ENCODE data around the gene COBL. TPM values are rescaled to one million over a fixed set of nuclear protein-coding genes. Genes with fewer than 3 reads are reported as not detected.

The COBL gene
- total RNA-seq, 1 experiment from 2014 or later, result 63.6 TPM

- ChIA-PET POLR2A (no interaction called here), CTCF (no interaction called here)
- Histone ChIP-seq H3K4me3 (ENCODE audit: low read depth, low read length) (no peak overlapping the region), H3K4me1 (no peaks in the 10 kb centered on the region), H3K9me3 (no peaks in the 10 kb centered on the region), H3K27me3 (replicated peaks; ENCODE audit: control insufficient read depth, insufficient read depth, low read length) (no peaks in the 10 kb centered on the region), H3K36me3 (ENCODE audit: control insufficient read depth, insufficient read depth, low read length) (no peaks in the 10 kb centered on the region; the same call in 1 of the 2 replicates)
- DNase-seq, result no peak
- H3K27ac Mint-ChIP-seq (ENCODE audit: unreplicated experiment), result no peak overlapping the region
- no TSS peak for BruUV-seq (replicated peaks)
- no peaks in the 10 kb centered on the region for H3K4me1 Mint-ChIP-seq (ENCODE audit: low read depth, unreplicated experiment)
- H3K36me3 Mint-ChIP-seq (ENCODE audit: insufficient read depth, unreplicated experiment), result peaks cover 16% of the 10 kb centered on the region
- intact Hi-C loops (cut with micrococcal nuclease; ENCODE audit: unreplicated experiment), result no loop called here
- no peak for TF ChIP-seq CTCF (IDR thresholded peaks at IDR 0.05; ENCODE audit: insufficient read depth in 1 of 2, low read depth in 1 of 2, low read length in 1 of 2, severe bottlenecking in 1 of 2, unreplicated experiment in 1 of 2)
- H3K4me3 Mint-ChIP-seq (ENCODE audit: unreplicated experiment), result no peak overlapping the region
- no peaks in the 10 kb centered on the region for H3K9me3 Mint-ChIP-seq (ENCODE audit: unreplicated experiment)
- no peaks in the 10 kb centered on the region for H3K27me3 Mint-ChIP-seq (ENCODE audit: insufficient read depth, unreplicated experiment)
Measured at GRCh38 chr7:51108134-51108533, 208.5 kb downstream of the COBL start.

GRCh38 chr7:51104278-51104677 lies 212.3 kb downstream of the COBL start:
- H3K36me3 Mint-ChIP-seq (ENCODE audit: insufficient read depth, unreplicated experiment), result peaks cover 10% of the 10 kb centered on the region
- peaks cover 7% of the 10 kb centered on the region for H3K4me1 Mint-ChIP-seq (ENCODE audit: low read depth, unreplicated experiment)
- H3K27ac Mint-ChIP-seq (ENCODE audit: unreplicated experiment), result no peak overlapping the region

GRCh38 chr7:51103718-51104117 lies 212.9 kb downstream of the COBL start:
- ChIA-PET CTCF (no interaction called here), POLR2A (no interaction called here)
- Histone ChIP-seq H3K4me3 (ENCODE audit: low read depth, low read length) (no peak overlapping the region), H3K9me3 (no peaks in the 10 kb centered on the region), H3K4me1 (0 out of 2 replicates have a peak, but pooled peaks cover 4% of the 10 kb centered on the region), H3K27me3 (replicated peaks; ENCODE audit: control insufficient read depth, insufficient read depth, low read length) (no peaks in the 10 kb centered on the region), H3K36me3 (ENCODE audit: control insufficient read depth, insufficient read depth, low read length) (no peaks in the 10 kb centered on the region; the same call in 1 of the 2 replicates)
- Mint-ChIP-seq H3K36me3 (ENCODE audit: insufficient read depth, unreplicated experiment) (peaks cover 10% of the 10 kb centered on the region), H3K27ac (ENCODE audit: unreplicated experiment) (no peak overlapping the region), H3K4me1 (ENCODE audit: low read depth, unreplicated experiment) (peaks cover 7% of the 10 kb centered on the region), H3K4me3 (ENCODE audit: unreplicated experiment) (no peak overlapping the region), H3K9me3 (ENCODE audit: unreplicated experiment) (peaks cover 3% of the 10 kb centered on the region), H3K27me3 (ENCODE audit: insufficient read depth, unreplicated experiment) (no peaks in the 10 kb centered on the region)
- no peak for TF ChIP-seq CTCF (IDR thresholded peaks at IDR 0.05; ENCODE audit: insufficient read depth in 1 of 2, low read depth in 1 of 2, low read length in 1 of 2, severe bottlenecking in 1 of 2, unreplicated experiment in 1 of 2)
- no TSS peak for BruUV-seq (replicated peaks)
- intact Hi-C loops (cut with micrococcal nuclease; ENCODE audit: unreplicated experiment), result no loop called here
- no peak for DNase-seq

More at GRCh38 chr7:51104278-51104677, 212.3 kb downstream of the COBL start:
- POLR2A ChIA-PET, result no interaction called here
- Histone ChIP-seq H3K36me3 (ENCODE audit: control insufficient read depth, insufficient read depth, low read length) (no peaks in the 10 kb centered on the region; the same call in 1 of the 2 replicates), H3K4me3 (ENCODE audit: low read depth, low read length) (no peak overlapping the region), H3K4me1 (0 out of 2 replicates have a peak, but pooled peaks cover 4% of the 10 kb centered on the region), H3K27me3 (replicated peaks; ENCODE audit: control insufficient read depth, insufficient read depth, low read length) (no peaks in the 10 kb centered on the region), H3K9me3 (no peaks in the 10 kb centered on the region)
- no peak for DNase-seq
- H3K4me3 Mint-ChIP-seq (ENCODE audit: unreplicated experiment), result no peak overlapping the region
- CTCF ChIA-PET, result no interaction called here
- no TSS peak for BruUV-seq (replicated peaks)
- H3K27me3 Mint-ChIP-seq (ENCODE audit: insufficient read depth, unreplicated experiment), result no peaks in the 10 kb centered on the region
- no peak for TF ChIP-seq CTCF (IDR thresholded peaks at IDR 0.05; ENCODE audit: insufficient read depth in 1 of 2, low read depth in 1 of 2, low read length in 1 of 2, severe bottlenecking in 1 of 2, unreplicated experiment in 1 of 2)
- no peaks in the 10 kb centered on the region for H3K9me3 Mint-ChIP-seq (ENCODE audit: unreplicated experiment)
- intact Hi-C loops (cut with micrococcal nuclease; ENCODE audit: unreplicated experiment), result no loop called here

Measured in Caco-2 (cell line).